Stimulated activated CD4-positive, alpha-beta T cell treated with anti-CD3 and anti-CD28 coated beads, Interleukin-2, amount 100 ng/mL, for 24 hours (primary cell): ENCODE measurements around the gene SAMD10.
A peak's percentile ranks its signal among the peaks of the same experiment; 100 is the strongest.
"Not testable (repeated sequence)": the region's sequence is repeated elsewhere in the genome, so short reads cannot be mapped to it uniquely, and the experiment has no call there.

Experiments
- DNase-seq, 2 donors: peaks; one replicate each; pipeline ENCODE4 v3.0.0-alpha.2; 2020

SAMD10 gene

GRCh38 chr20:64000906-64001305 lies 21.5 kb upstream of the SAMD10 start:
- DNase-seq, result no peak

DNA sequence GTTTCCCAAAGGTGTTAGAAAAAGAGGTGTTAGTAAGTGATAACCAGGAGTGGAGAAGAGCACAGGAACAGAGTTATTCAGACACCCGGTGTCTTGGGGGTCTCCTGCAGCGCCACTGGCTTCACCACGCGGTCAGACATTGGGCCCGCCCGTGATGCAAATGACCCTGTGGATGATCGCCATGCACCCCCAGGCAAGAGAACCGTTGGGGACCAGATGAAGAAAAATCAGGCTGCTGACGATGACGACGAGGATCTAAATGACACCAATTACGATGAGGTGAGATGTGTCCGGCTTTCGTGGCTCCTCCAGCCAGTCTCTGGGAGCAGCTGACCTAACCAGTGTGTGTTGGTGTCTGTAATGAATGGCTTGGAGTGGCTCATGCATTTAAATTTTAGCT lies 3.5 kb upstream of the SAMD10 start:
- no peak for DNase-seq

GRCh38 chr20:63980806-63981728 lies 1.6 kb upstream of the SAMD10 start, which contains the start of gene PRPF6:
TSS of gene PRPF6 (plus strand) at chr20:63981132. CDS start at chr20:63981246, 114 bp downstream.
- DNase-seq, result peak; percentile 96 to 97

GRCh38 chr20:63980317-63980805 lies 919 bp upstream of the SAMD10 start:
- DNase-seq, result peak in 1 of 2 donors; percentile 53

GRCh38 chr20:63979229-63979556 lies 249 bp downstream of the SAMD10 start:
- DNase-seq, result no peak

GRCh38 chr20:63978319-63979228 lies 868 bp downstream of the SAMD10 start:
- DNase-seq, result peak; percentile 65 to 81

GRCh38 chr20:63977739-63978276 lies 1.6 kb downstream of the SAMD10 start:
- peak; percentile 69 for DNase-seq

GRCh38 chr20:63976980-63977738 lies 2.3 kb downstream of the SAMD10 start:
- DNase-seq, result no peak

GRCh38 chr20:63976511-63976910 lies 2.9 kb downstream of the SAMD10 start:
- DNase-seq, result not testable (repeated sequence)

DNA sequence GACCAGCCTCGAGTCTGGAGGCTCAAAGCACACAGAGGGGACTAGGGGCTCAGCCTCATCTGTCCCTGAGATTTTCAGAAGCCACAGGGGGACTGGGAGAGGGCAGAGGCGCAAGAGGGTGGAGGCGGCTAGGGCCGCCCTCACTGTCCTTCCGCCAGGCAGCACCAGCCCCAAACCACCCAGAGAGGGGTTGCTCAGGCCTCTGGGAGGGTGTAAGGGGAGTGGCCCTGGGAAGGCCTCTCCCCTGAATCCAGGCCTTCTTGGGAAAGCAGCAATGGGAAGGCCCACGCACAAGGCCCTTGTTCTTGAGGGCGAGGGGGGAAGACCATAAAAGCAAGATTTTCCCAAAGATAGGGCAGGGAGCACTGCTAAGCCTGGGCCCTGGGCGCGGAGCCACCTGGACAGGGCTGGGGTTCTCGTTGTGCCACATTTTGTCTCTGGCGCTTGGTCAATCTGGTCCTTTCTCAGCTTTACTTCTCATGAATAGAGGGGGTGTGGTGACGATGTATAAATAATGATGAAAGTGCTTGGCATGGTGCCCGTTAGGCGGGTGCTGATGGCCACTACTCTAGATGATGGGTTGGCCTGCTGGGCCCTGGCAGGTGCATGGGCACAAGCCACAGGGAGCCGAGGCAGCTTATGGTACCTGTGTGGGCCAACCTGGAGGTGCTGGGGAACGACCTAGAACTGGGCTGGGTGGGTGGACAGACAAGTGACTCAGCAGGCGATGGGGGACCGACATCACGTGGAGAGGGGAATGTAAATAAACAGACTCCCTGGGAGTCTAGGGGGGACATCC lies 4.8 kb downstream of the SAMD10 start:
- DNase-seq, result no peak

- DNase-seq, result peak; percentile 85
Observed at GRCh38 chr20:63973636-63974401, 5.6 kb downstream of the SAMD10 start.

DNA sequence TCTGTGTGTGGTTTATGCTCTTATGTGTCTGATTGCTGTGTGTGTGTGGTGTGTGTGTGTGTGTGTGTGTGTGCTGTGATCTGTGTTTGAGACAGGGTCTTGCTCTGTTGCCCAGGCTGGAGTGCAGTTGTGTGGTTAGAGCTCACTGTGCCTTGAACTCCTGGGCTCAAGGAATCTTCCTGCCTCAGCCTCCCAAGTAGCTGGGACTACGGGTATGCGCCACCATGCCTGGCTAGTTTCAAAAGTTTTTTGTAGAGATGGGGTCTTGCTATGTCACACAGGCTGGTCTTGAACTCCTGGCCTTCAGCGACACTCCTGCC lies 6.3 kb downstream of the SAMD10 start:
- no peak for DNase-seq

GRCh38 chr20:63972312-63973159 lies 6.9 kb downstream of the SAMD10 start:
- no peak for DNase-seq

GRCh38 chr20:63971960-63972311 lies 7.5 kb downstream of the SAMD10 start:
- DNase-seq, result not testable (repeated sequence)

DNA sequence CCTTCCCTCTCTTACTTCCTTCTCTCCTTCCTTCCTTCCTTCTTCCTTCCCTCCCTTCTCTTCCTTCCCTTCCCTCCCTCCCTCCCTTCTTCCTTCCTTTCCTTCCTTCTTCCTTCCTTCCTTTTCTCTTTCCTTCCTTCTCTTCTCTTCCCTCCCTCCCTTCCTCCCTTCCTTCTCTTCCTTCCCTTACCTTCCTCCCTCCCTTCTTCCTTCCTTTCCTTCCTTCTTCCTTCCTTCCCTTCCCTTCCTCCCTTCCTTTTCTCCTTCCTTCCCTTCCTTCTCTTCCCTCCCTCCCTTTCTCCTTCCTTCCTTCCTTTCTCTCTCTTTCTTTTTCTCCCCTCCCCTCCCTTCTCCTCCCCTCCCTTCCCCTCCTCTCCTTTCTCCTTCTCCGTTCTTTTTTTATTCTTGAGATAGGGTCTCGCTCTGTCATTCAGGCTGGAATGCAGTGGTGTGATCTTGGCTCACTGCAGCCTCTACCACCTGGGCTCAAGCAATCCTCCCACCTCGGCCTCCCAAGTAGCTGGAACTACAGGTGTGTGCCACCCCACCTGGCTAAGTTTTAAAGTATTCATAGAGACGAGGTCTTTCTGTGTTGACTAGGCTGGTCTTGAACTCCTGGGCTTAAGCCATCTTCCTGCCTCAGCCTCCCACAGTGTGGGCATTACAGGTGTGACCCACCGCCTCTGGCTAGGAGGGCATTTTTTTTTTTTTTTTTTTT lies 8.6 kb downstream of the SAMD10 start:
- no peak for DNase-seq

GRCh38 chr20:63969838-63970713 lies 9.4 kb downstream of the SAMD10 start, which contains the start of gene ZNF512B:
TSS of gene ZNF512B (minus strand) at chr20:63969930. CDS start at chr20:63967950, 1,980 bp downstream.
- DNase-seq, result peak; percentile 71 to 77

DNA sequence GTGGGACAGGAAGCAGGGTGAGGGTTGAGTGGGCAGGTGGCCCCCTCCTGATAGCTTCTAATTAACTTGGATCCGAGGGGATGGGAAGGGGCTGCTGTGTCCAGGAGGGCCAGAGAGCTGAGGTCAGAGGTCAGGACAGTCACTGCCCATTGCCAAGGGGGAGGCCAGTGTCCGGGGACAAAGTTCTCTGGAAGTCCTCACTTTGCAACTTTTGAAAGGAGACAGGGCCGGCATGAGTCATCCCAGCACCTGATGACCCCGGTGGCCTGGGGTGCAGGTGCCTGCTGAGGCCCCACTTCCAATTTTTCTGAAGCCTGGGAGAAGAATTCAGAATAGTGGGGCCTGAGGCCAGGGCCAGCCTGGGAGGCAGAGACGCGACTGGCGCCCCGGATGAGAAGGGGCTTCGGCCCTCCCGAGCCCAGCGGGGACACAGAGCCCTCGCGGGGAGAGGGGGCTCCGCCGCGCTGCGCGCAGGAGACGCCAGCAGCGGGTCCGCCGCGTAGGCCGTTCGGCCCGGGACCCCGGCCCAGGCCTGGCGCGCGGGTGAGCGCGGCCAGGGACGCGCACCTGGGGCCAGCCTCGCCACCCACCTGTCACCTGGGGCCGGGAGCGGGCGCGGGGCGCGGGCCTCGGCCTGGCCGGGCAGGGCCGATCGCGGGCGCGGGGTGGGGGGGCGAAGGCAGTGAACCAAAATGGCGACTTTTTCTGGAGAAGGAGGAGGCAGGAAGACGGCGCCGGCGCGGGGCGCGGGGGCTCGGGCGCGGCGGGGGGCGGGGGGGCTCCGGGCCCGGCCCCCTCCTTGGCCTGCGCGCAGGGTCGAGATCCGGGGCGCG lies 10.3 kb downstream of the SAMD10 start:
- DNase-seq, result peak; percentile 41 to 49
